ENCODE measurements around the gene HSPG2. TPM values are rescaled to one million over a fixed set of nuclear protein-coding genes. Genes with fewer than 3 reads are reported as not detected.

The HSPG2 gene
- polyA plus RNA-seq, 10 donors = 190 to 364 (median 273) TPM

DNA sequence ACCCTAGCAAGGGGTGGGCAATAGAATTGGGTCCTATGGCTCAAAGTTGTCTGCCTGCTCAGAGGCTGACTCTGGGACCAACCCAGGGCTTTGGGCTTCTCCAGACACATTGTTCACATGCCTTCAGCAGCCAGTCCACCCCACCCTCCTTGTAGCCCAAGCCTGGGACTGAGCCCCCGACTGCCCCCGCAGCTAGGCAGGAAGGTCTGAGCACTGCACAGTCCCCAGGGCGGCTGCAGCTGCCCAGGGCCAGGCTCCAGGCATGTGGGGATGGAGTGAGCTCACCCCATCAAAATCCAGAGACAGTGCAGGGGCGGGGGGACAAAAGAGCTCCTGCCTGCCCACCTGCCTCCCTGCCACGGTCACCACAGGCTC is 35.6 kb downstream of the HSPG2 start:
- peak in 2 of 3 donors; percentile 40 to 66 for DNase-seq

DNA sequence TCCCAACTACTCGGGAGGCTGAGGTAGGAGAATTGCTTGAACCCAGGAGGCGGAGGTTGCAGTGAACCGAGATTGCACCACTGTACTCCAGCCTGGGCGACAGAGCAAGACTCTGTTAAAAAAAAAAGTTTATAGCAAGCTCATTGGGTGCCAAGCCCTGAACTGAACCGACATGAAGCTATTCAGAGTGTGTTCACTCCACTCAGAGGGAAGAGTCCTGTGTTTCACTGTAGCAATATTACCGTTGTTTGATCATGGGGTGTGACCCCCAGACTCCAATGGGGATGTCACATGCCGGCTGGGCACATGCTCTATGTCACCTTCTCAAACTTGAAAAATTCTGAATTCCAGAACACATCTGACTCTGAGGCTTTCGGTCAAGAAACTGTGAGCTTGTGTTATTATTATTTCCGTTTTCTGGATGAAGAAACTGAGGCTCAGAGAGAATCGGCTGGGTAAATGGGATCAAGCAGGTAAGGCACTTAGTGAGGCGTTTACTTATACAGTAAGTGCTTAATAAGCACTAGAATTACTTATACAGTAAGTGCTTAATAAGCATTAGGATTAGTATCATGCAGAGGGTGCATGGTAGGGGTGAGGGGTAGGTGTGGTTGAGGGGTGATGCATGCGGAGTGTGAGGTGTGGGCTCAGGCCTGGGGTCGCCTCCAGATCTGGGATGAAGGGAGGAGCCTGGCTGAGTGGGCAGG is 36.2 kb downstream of the HSPG2 start:
- DNase-seq = no peak

DNA sequence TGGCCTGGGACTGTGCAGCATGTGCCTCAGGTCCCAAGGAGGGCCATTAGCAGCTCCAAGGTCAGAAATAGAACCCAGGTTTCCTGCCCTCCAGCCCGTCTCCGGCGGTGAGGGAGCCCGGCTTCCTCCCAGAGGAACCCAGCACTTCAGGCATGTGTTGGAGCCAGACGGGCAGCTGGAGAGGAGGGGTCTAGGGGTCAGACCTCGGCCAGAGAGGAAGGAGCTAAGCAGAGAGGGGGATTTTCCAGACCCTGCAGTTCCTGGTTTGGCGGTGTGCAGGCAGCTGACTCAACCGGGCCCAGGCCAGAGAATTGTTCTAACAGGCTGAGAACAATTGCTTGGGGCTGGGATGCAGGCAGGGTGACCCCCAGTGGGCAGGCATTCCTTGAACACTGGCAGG is 37.1 kb downstream of the HSPG2 start:
- DNase-seq = peak in 1 of 3 donors; percentile 69

DNA sequence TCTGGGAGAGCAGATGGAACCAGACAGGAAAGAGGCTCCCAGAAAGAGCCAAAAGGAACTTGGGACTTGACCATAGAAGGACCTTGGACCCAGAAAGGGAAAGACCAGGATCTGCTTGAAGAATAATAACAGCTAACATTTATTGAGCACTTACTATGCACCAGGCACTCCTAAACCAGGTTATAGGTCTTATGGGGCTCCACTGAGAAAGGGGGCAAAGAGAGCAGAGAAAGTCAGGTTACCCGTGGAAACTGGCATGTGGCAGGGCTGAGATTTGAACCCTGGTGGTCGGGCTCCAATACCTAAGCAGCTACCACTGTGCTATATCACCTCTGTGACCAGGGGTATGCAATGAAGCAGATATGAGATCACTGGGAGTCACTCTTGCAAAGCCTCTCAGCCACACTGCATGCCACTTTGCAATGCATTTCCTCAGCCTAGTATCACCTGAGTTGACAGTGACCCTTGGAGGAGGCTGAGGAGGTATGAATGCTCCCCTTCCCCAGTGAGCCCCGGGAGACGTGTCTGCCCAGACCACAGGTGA is 37.8 kb downstream of the HSPG2 start:
- DNase-seq = no peak

DNA sequence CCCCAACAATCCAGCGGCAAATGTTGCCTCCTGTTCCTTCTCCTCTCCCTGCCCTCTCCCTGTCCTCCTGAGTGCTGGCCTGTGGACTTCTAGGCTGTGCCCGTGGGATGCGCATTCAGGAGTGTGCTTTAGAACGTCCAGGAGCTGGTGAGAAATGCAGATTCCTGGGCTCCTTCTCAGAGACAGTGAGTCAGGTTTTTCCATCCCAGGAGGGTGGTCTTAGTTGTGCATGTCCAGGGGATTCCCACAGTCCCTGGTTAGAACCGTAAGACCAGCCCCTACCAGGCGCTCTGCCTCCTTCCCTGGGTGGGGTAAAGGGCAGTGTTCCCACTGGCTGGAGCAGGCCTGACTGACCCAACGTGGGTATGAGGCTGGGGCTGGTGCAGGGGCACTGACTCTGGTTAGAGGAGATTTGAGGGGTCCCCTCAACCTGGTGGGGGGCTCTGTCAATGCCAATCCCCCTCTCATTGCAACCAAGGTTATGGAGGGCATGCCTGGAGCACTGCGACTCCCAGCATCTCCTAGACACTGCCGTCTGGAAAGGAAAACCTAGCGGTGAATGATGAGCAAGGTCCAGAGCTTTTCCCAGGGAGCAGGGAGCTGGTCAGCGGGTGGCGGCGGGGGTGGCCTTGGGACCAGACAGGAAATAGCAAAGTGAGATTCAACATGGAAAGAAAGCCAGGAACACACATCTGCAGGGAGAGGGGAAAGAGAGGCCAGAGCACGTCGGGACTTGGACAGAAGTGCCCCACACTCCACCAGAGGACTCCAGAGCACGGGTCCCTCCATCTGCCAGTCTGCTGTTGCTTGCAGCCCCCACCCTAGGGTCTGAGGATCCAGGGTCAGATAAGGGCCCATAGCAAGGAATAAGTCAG is 38.5 kb downstream of the HSPG2 start:
- DNase-seq = peak in 2 of 3 donors; percentile 33 to 85

DNA sequence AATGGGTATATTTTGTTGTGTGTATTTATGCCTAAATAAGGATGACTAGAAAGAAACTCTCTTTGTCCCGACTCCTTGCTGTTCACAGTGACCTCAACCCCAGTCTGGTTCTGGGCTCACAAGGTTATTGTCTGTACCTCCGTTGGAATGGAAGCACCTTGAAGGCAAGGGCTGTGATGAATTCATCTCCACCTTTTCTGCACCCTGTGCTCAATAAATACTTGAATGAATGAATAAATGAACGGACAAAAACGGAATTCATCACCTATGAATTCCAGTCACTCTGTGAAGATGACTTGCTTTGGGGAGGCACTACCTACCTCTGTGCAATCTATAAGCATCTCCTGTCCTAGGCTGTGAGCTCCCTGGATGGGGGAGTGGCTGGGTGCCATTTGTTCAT is 39.3 kb downstream of the HSPG2 start:
- no peak for DNase-seq

DNA sequence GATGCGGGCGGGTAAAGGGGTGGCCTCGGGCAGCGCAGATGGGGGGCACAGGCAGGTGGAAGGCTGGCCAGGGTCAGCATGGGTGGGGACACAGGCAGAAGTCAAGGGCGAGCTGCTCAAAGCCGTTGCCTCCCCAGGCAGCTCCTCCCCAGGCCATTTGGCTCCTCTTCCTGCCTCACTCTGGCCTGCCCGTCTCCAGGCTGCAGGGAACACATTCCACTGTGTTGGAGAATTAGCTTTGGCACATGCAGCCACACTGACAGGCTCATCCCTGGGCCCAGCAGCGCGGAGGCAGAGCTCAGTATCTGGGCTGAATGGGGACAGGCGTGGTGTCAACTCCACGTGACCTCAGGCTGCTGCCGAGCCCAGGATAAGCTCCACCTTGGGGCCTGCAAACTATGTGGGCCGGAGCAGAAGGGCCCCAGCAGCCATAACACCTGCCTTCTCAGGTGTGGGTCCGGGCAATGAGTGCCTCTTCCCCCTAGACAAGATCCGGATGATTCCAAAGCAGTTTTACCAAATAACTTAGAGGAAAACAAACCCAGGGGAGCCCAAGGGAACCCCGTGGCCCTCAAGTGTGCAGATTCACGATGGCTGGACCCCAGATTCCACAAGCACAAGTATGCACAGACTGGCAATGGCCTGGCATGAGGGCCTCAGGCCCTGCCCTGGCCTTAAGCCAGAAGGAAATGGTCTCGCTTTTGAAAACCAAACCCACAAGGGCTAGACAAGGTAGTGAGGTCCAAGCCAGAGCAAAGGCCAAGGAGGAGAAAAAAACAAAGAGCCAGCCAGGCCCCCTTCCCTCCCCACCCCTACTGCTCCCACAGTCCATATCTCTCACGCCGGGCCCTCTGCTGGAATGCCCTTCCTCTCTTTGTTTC is 40.2 kb downstream of the HSPG2 start:
- DNase-seq = peak; percentile 53 to 90 (median 82)

DNA sequence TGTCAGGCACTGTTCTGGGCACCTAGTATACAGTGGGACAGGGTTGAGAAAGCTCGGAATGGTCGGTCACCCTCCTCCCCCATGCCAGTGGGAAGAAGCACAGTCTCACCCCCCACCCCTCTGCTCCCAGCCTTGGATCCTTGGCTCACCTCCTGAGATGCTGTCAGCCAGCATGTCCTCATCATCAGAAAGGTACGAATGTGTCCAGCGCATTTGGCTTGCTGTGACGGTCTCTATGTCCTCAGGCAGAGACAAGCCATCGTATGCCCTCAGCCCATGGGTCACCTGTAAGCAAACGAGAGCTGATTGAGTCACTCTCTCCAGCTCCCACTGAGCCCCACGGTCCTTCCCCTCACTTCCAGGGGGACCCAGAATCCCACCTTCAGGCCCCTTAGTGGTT is 41.1 kb downstream of the HSPG2 start:
- no peak for DNase-seq

DNA sequence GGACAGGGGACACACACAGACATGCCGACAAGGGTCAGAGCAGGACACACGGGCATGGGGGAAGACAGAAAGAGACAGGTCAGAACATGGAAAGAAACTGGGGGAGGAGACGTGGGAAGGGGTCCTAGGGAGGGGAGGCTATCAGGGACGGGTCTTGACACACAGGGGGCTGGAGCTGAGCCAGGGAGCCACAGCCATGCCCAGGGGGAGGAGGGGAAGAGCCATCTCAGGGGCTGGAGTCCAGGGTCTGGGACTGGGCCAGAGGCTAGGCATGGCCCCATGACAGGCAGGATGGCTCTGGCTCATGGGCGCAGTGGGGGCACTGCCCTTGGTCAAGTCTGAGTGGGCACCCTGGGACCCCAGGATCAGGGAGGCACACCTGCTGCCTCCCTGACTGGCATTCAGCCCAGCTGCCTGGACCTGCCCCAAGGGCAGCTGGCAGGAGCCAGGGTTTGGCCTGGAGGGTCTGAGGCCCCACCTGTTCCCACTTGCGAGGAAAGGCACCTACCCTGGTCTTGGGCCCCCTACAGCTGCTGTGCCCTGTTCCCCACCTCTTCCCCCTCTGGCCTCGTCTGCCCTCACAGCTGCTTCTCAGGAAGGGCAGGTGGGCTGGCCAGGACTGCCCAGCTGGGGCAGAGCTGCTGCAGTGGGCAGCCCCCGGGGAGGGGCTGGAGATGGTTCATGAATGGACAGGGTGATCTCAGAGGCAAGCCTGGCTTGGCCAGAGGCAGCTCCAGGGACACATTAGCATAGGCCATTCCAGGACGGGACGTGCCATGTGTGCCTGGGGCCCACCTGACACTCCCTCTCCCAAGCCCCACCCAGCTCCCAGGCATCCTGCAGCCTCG is 42.9 kb downstream of the HSPG2 start:
- DNase-seq = peak in 2 of 3 donors; percentile 37 to 57

DNA sequence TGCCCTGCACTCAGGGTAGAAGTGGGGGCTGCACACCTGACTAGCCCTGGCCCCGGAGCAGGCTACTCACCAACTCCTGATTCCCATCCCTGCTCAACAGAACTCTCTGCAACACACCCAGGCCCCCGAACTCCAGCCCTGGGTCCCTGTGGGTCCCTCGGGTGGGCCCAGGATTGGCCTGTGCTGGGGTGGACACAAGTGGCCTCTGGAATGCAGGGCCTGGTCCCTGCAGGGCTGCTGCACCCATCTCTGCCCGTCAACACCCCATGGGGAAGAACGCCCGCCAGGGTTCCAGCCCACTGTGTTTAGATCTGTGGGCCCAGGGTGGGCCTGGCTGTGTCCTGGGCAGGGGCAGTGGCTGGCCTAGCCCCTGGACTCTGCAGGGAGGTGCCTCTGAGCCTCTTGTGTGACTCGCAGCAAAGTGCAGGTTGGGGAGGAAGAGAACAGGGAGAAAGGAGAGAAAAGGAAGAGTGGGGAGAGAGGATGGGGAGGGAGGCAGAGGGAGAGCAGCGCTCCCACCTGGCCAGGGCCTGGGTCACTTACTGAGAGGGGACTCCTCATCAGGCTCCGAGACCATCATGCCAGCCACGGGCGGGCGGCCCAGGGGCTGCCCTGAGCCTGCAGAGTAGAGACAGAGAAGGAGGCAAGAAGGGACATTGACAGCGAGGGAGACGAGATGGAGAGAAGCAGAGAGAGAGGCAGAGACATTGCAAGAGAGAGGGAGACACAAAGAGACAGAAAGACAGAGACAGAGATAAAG is 43.9 kb downstream of the HSPG2 start:
- no peak for DNase-seq

DNA sequence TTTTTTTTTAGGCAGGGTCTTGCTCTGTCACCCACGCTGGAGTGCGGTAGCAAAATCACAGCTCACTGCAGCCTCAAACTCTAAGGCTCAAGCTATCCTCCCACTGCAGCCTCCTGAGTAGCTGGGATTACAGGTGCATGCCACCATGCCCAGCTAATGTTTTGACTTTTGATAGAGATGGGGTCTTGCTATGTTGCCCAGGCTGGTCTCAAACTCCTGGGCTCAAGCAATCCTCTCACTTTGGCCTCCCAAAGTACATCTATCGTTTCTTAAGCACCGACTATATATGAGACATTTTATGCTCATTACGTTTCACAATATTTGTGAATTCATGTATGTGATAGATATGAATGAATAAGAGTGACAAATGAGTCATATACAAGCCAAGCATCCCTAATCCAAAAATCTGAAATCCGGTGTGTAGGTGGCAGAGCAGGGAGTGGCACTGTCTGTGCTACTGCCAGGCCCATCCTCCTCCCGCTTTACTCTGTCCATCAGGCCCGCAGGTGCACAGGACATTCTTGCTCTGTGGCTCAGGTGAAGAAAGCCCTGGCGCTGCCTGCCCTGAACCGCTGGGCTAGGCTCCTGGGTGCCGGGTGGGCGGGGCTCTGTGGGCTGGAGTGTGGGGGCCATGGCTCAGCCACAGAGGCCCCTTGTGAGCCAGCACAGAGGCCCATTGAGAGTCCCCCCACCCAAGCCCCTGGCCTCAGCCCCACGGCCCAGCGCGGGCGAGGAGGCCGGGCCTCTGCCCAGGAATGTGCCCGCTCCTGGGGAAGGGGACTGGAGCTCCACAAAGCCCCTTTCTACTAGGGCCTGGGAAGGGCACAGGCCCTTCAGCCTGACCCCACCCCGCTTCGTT is 45.3 kb downstream of the HSPG2 start:
- DNase-seq = no peak

DNA sequence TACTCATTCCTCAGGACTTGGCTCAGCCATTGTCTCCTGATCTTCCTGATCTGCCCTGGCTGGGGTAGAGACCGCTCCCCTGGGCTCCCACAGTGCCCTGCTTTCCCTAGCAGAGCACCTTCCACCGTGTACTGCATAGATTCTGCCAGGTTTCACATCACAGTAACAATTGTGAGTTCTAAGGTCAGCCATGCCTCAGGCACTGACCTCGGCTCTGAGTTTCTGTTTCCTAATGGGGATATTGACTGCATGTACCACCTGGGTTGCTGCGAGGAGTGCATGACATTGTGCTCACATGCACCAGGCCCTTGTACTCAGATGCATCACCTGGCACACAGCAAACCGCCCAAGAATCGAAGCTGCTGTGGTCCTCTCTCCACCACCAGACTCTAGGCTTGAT is 46.0 kb downstream of the HSPG2 start:
- no peak for DNase-seq

DNA sequence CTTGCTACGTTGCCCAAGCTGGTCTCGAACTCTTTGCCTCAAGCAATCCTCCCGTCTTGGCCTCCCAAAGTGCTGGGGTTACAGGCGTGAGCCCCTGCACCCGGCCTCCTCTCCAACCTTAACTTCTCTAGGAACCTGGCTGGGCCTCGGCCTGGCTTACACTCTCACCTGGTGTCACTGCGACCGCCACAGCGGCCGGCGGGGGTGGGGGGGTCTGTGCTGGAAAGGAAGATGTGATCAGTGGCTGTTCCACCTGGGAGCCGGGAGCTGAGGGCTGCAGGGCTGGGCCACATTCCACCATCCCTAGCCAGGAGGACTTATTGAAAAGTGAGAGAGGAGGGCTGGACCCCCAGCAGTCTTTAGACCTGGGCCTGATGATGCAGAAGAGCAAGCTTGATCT is 48.6 kb downstream of the HSPG2 start:
- DNase-seq = no peak

DNA sequence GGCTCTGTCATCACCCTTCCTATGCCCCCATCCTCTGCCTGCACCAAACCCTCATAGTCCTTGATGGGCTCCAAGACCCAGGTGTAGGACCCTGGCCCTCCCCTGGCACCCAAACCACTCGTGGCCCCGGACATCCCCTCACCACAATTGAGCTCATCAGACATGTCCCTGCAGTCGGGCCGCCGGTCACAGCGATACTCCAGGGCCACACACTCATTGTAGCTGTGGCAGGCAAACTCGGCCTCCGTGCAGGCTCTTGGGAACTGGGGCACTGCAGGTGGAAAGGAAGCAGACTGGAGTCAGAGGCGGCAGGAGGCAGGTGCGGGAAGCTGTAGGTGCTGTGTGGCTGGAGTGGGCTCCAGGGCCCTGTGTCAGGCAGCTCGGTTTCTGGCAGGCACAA is 49.3 kb downstream of the HSPG2 start:
- DNase-seq = no peak

DNA sequence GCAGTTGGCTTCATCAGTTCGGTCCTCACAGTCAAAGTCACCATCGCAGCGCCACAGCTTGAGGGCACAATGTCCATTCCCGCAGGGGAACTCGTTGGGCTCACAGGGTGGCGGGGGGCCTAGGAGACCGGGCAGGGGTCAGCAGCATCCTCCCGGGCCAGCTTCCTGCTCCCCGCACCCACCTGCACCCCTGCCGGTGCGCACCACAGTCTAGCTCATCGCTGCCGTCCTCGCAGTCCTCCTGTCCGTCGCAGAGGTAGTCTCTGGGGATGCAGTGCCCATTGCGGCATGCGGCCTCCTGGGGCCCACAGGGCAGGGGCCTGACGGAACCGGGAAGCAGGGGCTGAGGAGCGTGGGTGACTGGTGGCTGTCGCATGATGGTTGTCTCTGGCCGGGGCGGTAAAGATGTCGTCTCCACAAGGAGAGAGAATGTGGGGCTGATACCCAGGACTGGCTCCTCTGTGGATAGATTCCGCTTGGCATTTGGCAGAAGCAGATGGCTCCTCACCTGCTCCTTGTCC is 49.8 kb downstream of the HSPG2 start:
- no peak for DNase-seq

DNA sequence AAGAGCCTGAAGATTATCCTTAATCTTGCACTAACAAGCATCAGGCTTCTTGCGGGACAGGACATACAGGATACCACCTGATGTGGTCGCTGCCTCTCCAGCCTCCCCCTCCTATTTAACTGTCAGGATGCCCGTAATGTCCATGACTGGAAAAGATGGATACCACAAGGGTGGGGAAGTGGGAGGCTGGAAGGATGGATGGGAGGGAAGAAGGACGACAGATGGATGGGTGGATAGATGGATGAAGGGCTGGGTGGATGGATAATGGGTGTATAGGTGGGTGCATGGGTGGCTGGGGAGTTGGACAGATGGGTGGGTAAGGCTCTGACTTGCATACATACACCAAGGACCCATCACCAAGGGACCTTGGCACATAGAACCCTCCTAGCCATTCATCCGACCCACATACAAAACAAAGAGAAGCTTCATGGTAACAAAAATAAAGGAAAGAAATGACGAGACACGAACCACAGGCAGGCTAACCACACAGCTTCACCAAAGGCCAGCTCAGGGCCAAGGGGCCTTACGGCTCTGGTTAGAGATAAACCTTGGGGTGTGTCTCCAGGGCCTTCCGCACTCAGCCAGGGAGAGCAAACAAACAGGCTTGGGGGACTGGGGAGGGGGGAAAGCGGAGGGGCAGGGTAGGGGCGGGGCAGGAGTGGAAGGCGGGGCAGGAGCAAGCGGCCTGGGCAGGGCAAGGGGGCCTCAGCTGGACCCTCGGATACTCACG is 50.5 kb downstream of the HSPG2 start:
- no peak for DNase-seq

DNA sequence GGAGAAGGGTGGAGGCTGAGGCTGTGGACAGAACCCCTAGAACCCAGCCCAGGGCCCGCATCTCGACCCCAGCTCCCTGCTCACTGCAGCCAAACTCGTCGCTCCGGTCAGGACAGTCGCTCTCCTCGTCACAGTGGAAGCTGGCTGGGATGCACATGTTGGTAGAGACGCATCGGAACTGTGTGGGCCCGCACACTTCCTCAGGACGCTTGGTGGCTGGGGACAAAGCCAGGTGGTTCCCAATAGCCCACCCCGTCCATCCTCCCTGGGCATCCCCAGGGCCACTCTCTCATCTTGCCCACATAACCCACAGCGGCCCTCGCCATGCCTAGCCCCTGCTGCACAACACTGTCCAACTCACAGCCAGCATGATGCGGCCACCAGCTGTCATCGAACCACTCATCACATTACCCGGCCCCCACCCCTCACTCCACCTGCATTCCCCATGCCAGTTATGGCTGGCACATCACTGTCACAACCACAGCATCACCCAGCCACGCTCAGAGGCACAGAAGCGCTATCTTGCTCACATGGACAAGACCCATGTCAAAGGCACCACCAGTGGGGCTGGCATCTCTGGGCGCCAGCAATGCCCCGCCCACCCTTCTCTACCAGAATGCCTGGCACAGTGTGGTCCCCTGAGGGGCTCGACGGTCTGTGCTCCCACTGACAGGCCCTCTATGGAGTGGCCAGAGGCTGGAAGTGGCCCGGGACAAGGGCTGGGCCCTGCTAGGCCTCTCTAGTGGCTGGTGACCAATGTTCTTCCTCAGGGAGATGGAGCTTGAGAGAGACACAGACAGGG is 51.7 kb downstream of the HSPG2 start:
- no peak for DNase-seq

Measured in muscle of back (tissue), 11 donors.